ENCODE data around the gene ATF2. TPM values are rescaled to one million over a fixed set of nuclear protein-coding genes. Genes with fewer than 3 reads are reported as not detected.

The ATF2 gene
- total RNA-seq: 71.0 and 74.9 TPM in 2 replicates
- long read RNA-seq, full-length matches to known transcripts: 96 of 145 reads
- long read RNA-seq, partial matches to known transcripts: 29 of 145 reads
- long read RNA-seq, other reads (novel, unspliced or antisense): 20 of 145 reads

DNA sequence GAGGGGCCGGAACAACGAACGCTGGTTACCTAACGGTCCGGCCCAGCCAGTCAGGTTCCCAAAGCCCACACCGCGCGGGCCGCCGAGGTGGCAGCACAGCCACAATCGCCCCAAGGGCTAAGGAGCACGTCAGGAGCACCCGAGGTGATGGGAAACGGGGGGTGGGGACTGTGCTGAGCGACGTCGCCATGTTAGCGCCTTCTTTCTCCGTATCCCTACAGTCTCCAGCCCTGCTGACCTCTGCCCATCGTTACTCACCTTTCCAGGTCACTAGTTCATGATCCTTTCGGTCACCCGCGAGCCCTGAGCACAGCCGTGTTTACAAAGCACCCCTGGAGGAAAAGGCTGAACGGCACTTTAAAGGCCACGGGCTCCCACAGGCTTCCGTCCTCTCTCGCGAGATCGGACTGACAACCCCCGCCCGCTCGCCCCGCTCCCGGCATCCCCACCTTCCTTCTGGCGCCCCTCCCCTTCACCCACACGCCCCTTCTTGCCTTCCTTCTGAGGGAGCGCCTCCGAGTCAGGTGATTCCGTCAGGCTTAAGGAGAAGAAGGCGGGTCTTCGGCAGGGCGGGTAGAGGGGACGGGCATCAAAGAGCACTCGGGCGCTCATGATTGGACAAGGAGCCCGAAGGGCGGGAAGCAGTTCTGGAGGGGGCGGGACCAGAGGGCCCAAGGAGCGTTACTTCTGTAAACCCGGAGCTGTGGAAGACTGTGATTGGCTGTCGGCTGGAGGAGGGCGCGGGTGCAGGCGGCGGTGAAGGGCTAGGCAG, at the start of gene ATF2:
Gene ATF2, minus strand, starts transcription at position 412 of the 772 bp plus-strand sequence. CDS start 31,760 bp downstream, outside the sequence.
- peak within 1 kb of the TSS; percentile 98 for H3K27ac Mint-ChIP-seq (ENCODE audit: unreplicated experiment)
- H3K27me3 Mint-ChIP-seq (ENCODE audit: unreplicated experiment): no peaks in the 10 kb centered on the region
- H3K4me1 Mint-ChIP-seq (ENCODE audit: unreplicated experiment): peaks cover 29% of the 10 kb centered on the region
- no peaks in the 10 kb centered on the region for H3K36me3 Mint-ChIP-seq (ENCODE audit: unreplicated experiment)
- TF ChIP-seq, protein P1, sequence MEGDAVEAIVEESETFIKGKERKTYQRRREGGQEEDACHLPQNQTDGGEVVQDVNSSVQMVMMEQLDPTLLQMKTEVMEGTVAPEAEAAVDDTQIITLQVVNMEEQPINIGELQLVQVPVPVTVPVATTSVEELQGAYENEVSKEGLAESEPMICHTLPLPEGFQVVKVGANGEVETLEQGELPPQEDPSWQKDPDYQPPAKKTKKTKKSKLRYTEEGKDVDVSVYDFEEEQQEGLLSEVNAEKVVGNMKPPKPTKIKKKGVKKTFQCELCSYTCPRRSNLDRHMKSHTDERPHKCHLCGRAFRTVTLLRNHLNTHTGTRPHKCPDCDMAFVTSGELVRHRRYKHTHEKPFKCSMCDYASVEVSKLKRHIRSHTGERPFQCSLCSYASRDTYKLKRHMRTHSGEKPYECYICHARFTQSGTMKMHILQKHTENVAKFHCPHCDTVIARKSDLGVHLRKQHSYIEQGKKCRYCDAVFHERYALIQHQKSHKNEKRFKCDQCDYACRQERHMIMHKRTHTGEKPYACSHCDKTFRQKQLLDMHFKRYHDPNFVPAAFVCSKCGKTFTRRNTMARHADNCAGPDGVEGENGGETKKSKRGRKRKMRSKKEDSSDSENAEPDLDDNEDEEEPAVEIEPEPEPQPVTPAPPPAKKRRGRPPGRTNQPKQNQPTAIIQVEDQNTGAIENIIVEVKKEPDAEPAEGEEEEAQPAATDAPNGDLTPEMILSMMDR (IDR thresholded peaks at IDR 0.05): no peak
- no peaks in the 10 kb centered on the region for H3K9me3 Mint-ChIP-seq (ENCODE audit: unreplicated experiment)
- peak; percentile 99 for DNase-seq (ENCODE audit: extremely low spot score, unreplicated experiment)
- peak within 1 kb of the TSS; percentile 99 for H3K4me3 Mint-ChIP-seq (ENCODE audit: unreplicated experiment)

- H3K4me1 Mint-ChIP-seq (ENCODE audit: unreplicated experiment): peaks cover 1% of the 10 kb centered on the region
- no peak for DNase-seq (ENCODE audit: extremely low spot score, unreplicated experiment)
- no peaks in the 10 kb centered on the region for H3K36me3 Mint-ChIP-seq (ENCODE audit: unreplicated experiment)
- no peak overlapping the region for H3K4me3 Mint-ChIP-seq (ENCODE audit: unreplicated experiment)
- TF ChIP-seq, protein P1 (IDR thresholded peaks at IDR 0.05): no peak
- no peak overlapping the region for H3K27ac Mint-ChIP-seq (ENCODE audit: unreplicated experiment)
- H3K9me3 Mint-ChIP-seq (ENCODE audit: unreplicated experiment): no peaks in the 10 kb centered on the region
- peaks cover 63% of the 10 kb centered on the region for H3K27me3 Mint-ChIP-seq (ENCODE audit: unreplicated experiment)
These were observed 39.9 kb upstream of the ATF2 start for GRCh38 chr2:175207741-175208438.

GRCh38 chr2:175206866-175207265, 38.9 kb upstream of the ATF2 start:
- Mint-ChIP-seq H3K27ac (ENCODE audit: unreplicated experiment) (no peak overlapping the region), H3K36me3 (ENCODE audit: unreplicated experiment) (no peaks in the 10 kb centered on the region), H3K27me3 (ENCODE audit: unreplicated experiment) (peaks cover 65% of the 10 kb centered on the region), H3K4me3 (ENCODE audit: unreplicated experiment) (no peak overlapping the region), H3K9me3 (ENCODE audit: unreplicated experiment) (no peaks in the 10 kb centered on the region), H3K4me1 (ENCODE audit: unreplicated experiment) (peaks cover 1% of the 10 kb centered on the region)
- TF ChIP-seq, protein P1 (IDR thresholded peaks at IDR 0.05): no peak
- DNase-seq (ENCODE audit: extremely low spot score, unreplicated experiment): no peak

GRCh38 chr2:175205523-175205922, 37.5 kb upstream of the ATF2 start:
- Mint-ChIP-seq H3K4me3 (ENCODE audit: unreplicated experiment) (no peak overlapping the region), H3K4me1 (ENCODE audit: unreplicated experiment) (peaks cover 1% of the 10 kb centered on the region), H3K27me3 (ENCODE audit: unreplicated experiment) (peaks cover 59% of the 10 kb centered on the region), H3K36me3 (ENCODE audit: unreplicated experiment) (no peaks in the 10 kb centered on the region), H3K27ac (ENCODE audit: unreplicated experiment) (no peak overlapping the region), H3K9me3 (ENCODE audit: unreplicated experiment) (no peaks in the 10 kb centered on the region)
- DNase-seq (ENCODE audit: extremely low spot score, unreplicated experiment): no peak
- TF ChIP-seq, protein P1 (IDR thresholded peaks at IDR 0.05): no peak
